Body of pancreas (tissue), 4 donors: ENCODE data around the gene MRPS27.

Experiments
- POLR2A ChIP-seq, 3 donors: fragments of 450-650 bp; IDR thresholded peaks; one replicate each; pipeline ENCODE4 v1.6.1; 2016; ENCODE audit warnings: antibody characterized with exemption in 3 of 3, mild to moderate bottlenecking in 2 of 3
- TF ChIP-seq, protein P1 (sequence below), 7 experiments: fragments of 450-650 bp in 4 of 7; fragments of 200-600 bp in 3 of 7; sonication (generic) in 3 of 7; IDR thresholded peaks; one replicate each; pipeline ENCODE4 v1.5.1; 2016 to 2019; ENCODE audit warnings: antibody characterized with exemption in 7 of 7

DNA sequence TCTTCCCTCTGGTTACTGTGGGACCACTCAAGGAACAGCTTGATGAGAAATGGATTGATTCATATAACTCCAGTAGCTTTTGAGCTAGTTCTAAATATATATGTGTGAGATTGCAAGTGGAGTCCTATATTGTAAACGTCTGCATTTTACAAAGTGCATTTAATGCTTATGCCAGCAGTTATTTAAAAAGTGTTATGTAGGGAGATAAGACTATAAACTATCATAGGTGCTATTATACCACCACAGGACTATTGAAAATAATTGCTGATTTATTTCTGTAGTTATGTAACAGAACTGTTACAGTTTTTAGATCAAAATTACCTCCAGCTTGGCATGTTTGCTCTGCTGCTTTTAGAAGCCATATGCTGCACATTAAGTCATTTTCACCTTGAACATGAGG lies 36.3 kb upstream of the MRPS27 start:
- TF ChIP-seq, protein P1, sequence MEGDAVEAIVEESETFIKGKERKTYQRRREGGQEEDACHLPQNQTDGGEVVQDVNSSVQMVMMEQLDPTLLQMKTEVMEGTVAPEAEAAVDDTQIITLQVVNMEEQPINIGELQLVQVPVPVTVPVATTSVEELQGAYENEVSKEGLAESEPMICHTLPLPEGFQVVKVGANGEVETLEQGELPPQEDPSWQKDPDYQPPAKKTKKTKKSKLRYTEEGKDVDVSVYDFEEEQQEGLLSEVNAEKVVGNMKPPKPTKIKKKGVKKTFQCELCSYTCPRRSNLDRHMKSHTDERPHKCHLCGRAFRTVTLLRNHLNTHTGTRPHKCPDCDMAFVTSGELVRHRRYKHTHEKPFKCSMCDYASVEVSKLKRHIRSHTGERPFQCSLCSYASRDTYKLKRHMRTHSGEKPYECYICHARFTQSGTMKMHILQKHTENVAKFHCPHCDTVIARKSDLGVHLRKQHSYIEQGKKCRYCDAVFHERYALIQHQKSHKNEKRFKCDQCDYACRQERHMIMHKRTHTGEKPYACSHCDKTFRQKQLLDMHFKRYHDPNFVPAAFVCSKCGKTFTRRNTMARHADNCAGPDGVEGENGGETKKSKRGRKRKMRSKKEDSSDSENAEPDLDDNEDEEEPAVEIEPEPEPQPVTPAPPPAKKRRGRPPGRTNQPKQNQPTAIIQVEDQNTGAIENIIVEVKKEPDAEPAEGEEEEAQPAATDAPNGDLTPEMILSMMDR (IDR thresholded peaks at IDR 0.05), result no peak
- no peak for TF ChIP-seq POLR2A (IDR thresholded peaks at IDR 0.05)
